ENCODE data around the gene HELZ.

HELZ gene

GRCh38 chr17:67223924-67224323 is 21.1 kb downstream of the HELZ start:
- no peak overlapping the region for H2AFZ ChIP-seq (ENCODE audit: low read length)
- no peaks in the 10 kb centered on the region for H3K9me3 ChIP-seq (ENCODE audit: low read length)
- no peak overlapping the region for H3K4me3 ChIP-seq (ENCODE audit: low read depth, low read length, poor library complexity, severe bottlenecking)
- H3K79me2 ChIP-seq (ENCODE audit: insufficient read depth, low read length) = peaks cover 75% of the 10 kb centered on the region
- H3F3A ChIP-seq (ENCODE audit: insufficient read depth, low read length) = no peaks in the 10 kb centered on the region
- H3K27ac ChIP-seq (ENCODE audit: low read depth, low read length, poor library complexity, severe bottlenecking) = no peak overlapping the region
- H3K4me2 ChIP-seq (ENCODE audit: low read length) = no peak overlapping the region
- no peaks in the 10 kb centered on the region for H3K27me3 ChIP-seq (ENCODE audit: insufficient read depth, low read length)
- no peaks in the 10 kb centered on the region for H3K9me2 ChIP-seq (ENCODE audit: low read depth, low read length)
- no peaks in the 10 kb centered on the region for H4K20me1 ChIP-seq (ENCODE audit: insufficient read depth, low read length)
- no peak overlapping the region for H3K9ac ChIP-seq (ENCODE audit: low read length)
- H3K4me1 ChIP-seq (ENCODE audit: insufficient read depth, low read length, severe bottlenecking) = no peaks in the 10 kb centered on the region
- peaks cover 57% of the 10 kb centered on the region for H3K36me3 ChIP-seq (ENCODE audit: insufficient read depth, low read length)
- TF ChIP-seq CTCF (IDR thresholded peaks at IDR 0.05; ENCODE audit: low read length) = no peak
- no peak for TF ChIP-seq EZH2 (IDR thresholded peaks at IDR 0.05; ENCODE audit: borderline replicate concordance, low read length)

- H3F3A ChIP-seq (ENCODE audit: insufficient read depth, low read length) = no peaks in the 10 kb centered on the region
- H3K9ac ChIP-seq (ENCODE audit: low read length) = no peak overlapping the region
- no peak overlapping the region for H3K4me3 ChIP-seq (ENCODE audit: low read depth, low read length, poor library complexity, severe bottlenecking)
- H3K4me2 ChIP-seq (ENCODE audit: low read length) = no peak overlapping the region
- peaks cover 61% of the 10 kb centered on the region for H3K79me2 ChIP-seq (ENCODE audit: insufficient read depth, low read length)
- no peaks in the 10 kb centered on the region for H3K27me3 ChIP-seq (ENCODE audit: insufficient read depth, low read length)
- H3K36me3 ChIP-seq (ENCODE audit: insufficient read depth, low read length) = peaks cover 62% of the 10 kb centered on the region
- TF ChIP-seq EZH2 (IDR thresholded peaks at IDR 0.05; ENCODE audit: borderline replicate concordance, low read length) (no peak), CTCF (IDR thresholded peaks at IDR 0.05; ENCODE audit: low read length) (peak; percentile 66)
- H4K20me1 ChIP-seq (ENCODE audit: insufficient read depth, low read length) = no peaks in the 10 kb centered on the region
- H2AFZ ChIP-seq (ENCODE audit: low read length) = no peak overlapping the region
- H3K9me2 ChIP-seq (ENCODE audit: low read depth, low read length) = no peaks in the 10 kb centered on the region
- H3K27ac ChIP-seq (ENCODE audit: low read depth, low read length, poor library complexity, severe bottlenecking) = no peak overlapping the region
- H3K9me3 ChIP-seq (ENCODE audit: low read length) = no peaks in the 10 kb centered on the region
- H3K4me1 ChIP-seq (ENCODE audit: insufficient read depth, low read length, severe bottlenecking) = no peaks in the 10 kb centered on the region
These were observed 23.7 kb downstream of the HELZ start for GRCh38 chr17:67221062-67221998.

- H3F3A ChIP-seq (ENCODE audit: insufficient read depth, low read length) = no peaks in the 10 kb centered on the region
- peaks cover 41% of the 10 kb centered on the region for H3K79me2 ChIP-seq (ENCODE audit: insufficient read depth, low read length)
- H2AFZ ChIP-seq (ENCODE audit: low read length) = no peak overlapping the region
- no peaks in the 10 kb centered on the region for H3K9me3 ChIP-seq (ENCODE audit: low read length)
- no peaks in the 10 kb centered on the region for H3K4me1 ChIP-seq (ENCODE audit: insufficient read depth, low read length, severe bottlenecking)
- H3K9ac ChIP-seq (ENCODE audit: low read length) = no peak overlapping the region
- TF ChIP-seq EZH2 (IDR thresholded peaks at IDR 0.05; ENCODE audit: borderline replicate concordance, low read length) (no peak), CTCF (IDR thresholded peaks at IDR 0.05; ENCODE audit: low read length) (no peak)
- H3K9me2 ChIP-seq (ENCODE audit: low read depth, low read length) = no peaks in the 10 kb centered on the region
- no peak overlapping the region for H3K4me3 ChIP-seq (ENCODE audit: low read depth, low read length, poor library complexity, severe bottlenecking)
- H3K27me3 ChIP-seq (ENCODE audit: insufficient read depth, low read length) = no peaks in the 10 kb centered on the region
- H4K20me1 ChIP-seq (ENCODE audit: insufficient read depth, low read length) = no peaks in the 10 kb centered on the region
- H3K4me2 ChIP-seq (ENCODE audit: low read length) = no peak overlapping the region
- no peak overlapping the region for H3K27ac ChIP-seq (ENCODE audit: low read depth, low read length, poor library complexity, severe bottlenecking)
- peaks cover 59% of the 10 kb centered on the region for H3K36me3 ChIP-seq (ENCODE audit: insufficient read depth, low read length)
These were observed 26.5 kb downstream of the HELZ start for GRCh38 chr17:67218385-67218950.

All from OCI-LY1 (cell line).